GM12878 (cell line): Measurements from ENCODE around the gene TOR1B. TPM values are rescaled to one million over a fixed set of nuclear protein-coding genes. Genes with fewer than 3 reads are reported as not detected.
"Not testable (repeated sequence)": the region's sequence is repeated elsewhere in the genome, so short reads cannot be mapped to it uniquely, and the experiment has no call there.

Experiments
- ATAC-seq: fragments of 200-7000 bp; cut with Tn5 transposase; 3 replicates; pipeline ENCODE4 v1.9.1; 2020; ENCODE audit warnings: mild to moderate bottlenecking, moderate library complexity
- BruUV-seq: library from RNA; stranded (reverse); fragments of 400-500 nt; replicated peaks from 2 replicates; lab custom pipeline; 2021; lab: Mats Ljungman, UMichigan
- CTCF ChIA-PET: fragments of 300-600 bp; sonication (Branson Sonifier 250); formaldehyde crosslinking; extraction: SDS; loops from one replicate; lab custom pipeline; 2021; ENCODE audit warnings: inconsistent platforms; lab: Yijun Ruan, JAX
- POLR2A ChIA-PET: fragments of 350-600 bp; formaldehyde crosslinking; extraction: SDS; loops from one replicate; lab custom pipeline; 2021; ENCODE audit warnings: inconsistent platforms; lab: Charles Lee
- RAD21 ChIA-PET: fragments of 300-600 bp; sonication (Branson Sonifier 250); formaldehyde crosslinking; loops from one replicate; lab custom pipeline; 2023; ENCODE audit warnings: antibody characterized with exemption; ENCODE audit not compliant: unreplicated experiment; lab: Charles Lee
- SMC1A ChIA-PET: fragments of 300-600 bp; sonication (Branson Sonifier 250); formaldehyde crosslinking; loops from one replicate; lab custom pipeline; 2023; ENCODE audit not compliant: unreplicated experiment, uncharacterized antibody; lab: Charles Lee
- DNase-seq: peaks from one replicate; pipeline ENCODE4 v3.0.0-alpha.2; 2011; ENCODE audit warnings: low read depth, low spot score
- FAIRE-seq: peaks from 3 replicates; lab custom pipeline; 2011; peaks lifted over from hg19 to GRCh38; lab: Jason Lieb, UNC
- H2AFZ ChIP-seq: 2 replicates; pipeline ENCODE4 v1.6.0; 2011; ENCODE audit warnings: low read depth, low read length, control low read depth; ENCODE audit not compliant: control insufficient read depth
- H3K27ac ChIP-seq: 2 replicates; pipeline ENCODE4 v1.5.1; 2011; ENCODE audit warnings: control low read depth; ENCODE audit not compliant: control insufficient read depth, insufficient read depth
- H3K27me3 ChIP-seq, 2 experiments: replicated peaks in 1 of 2; 2 replicates each; pipeline versions ENCODE4 v1.6.0 to v1.6.1; 2011; ENCODE audit warnings: low read length in 1 of 2; ENCODE audit not compliant: control insufficient read depth in 2 of 2, insufficient read depth in 2 of 2
- H3K36me3 ChIP-seq, 2 experiments: 2 replicates each; pipeline ENCODE4 v1.5.1; 2011; ENCODE audit warnings: low read length in 1 of 2; ENCODE audit not compliant: control insufficient read depth in 2 of 2, insufficient read depth in 2 of 2
- H3K4me1 ChIP-seq: 2 replicates; pipeline ENCODE4 v1.6.1; 2011; ENCODE audit warnings: mild to moderate bottlenecking, low read length, moderate library complexity, mixed read lengths; ENCODE audit not compliant: control insufficient read depth, insufficient read depth
- H3K4me2 ChIP-seq: 2 replicates; pipeline ENCODE4 v1.6.0; 2011; ENCODE audit warnings: control low read depth; ENCODE audit not compliant: control insufficient read depth, insufficient read depth
- H3K4me3 ChIP-seq: fragments of 200-600 bp; sonication (generic); 2 replicates; pipeline ENCODE4 v1.5.1; 2016
- H3K79me2 ChIP-seq: 2 replicates; pipeline ENCODE4 v1.6.0; 2011; ENCODE audit warnings: low read length; ENCODE audit not compliant: control insufficient read depth, insufficient read depth
- H3K9ac ChIP-seq: 2 replicates; pipeline ENCODE4 v1.8.0; 2011; ENCODE audit warnings: low read length, control low read depth, mixed read lengths; ENCODE audit not compliant: control insufficient read depth, insufficient read depth
- H3K9me3 ChIP-seq: replicated peaks from 3 replicates; pipeline ENCODE4 v1.5.1; 2011; ENCODE audit warnings: mild to moderate bottlenecking, low read length; ENCODE audit not compliant: control insufficient read depth, insufficient read depth
- H4K20me1 ChIP-seq: 2 replicates; pipeline ENCODE4 v1.6.0; 2011; ENCODE audit not compliant: control insufficient read depth, insufficient read depth
- ZBTB11 ChIP-seq: fragments of 450-650 bp; formaldehyde crosslinking; IDR thresholded peaks from 2 replicates; pipeline ENCODE4 v1.5.0; 2022; ENCODE audit warnings: mild to moderate bottlenecking, missing genetic modification characterization
- WGBS: methylation state at CpG from one replicate; pipeline ENCODE4 v1.1.6; 2016; ENCODE audit warnings: low lambda C conversion rate; ENCODE audit not compliant: insufficient replicate concordance, insufficient coverage; ENCODE audit errors: missing lambda C conversion rate; 5-methylcytosine and 5-hydroxymethylcytosine counted together
- in situ Hi-C: fragments of 300-500 bp; cut with MboI; formaldehyde crosslinking; loops from 9 replicates; pipeline ENCODE4 v1.14.3; 2018; ENCODE audit warnings: mixed read lengths
- intact Hi-C: fragments of 100-400 bp; cut with micrococcal nuclease; formaldehyde crosslinking; loops from one replicate; pipeline ENCODE4 v1.14.2; 2022; ENCODE audit not compliant: unreplicated experiment
- polyA plus RNA-seq, 11 experiments: library from polyadenylated mRNA; depleted of rRNA in 4 of 11; unstranded in 6 of 11; stranded (reverse) in 5 of 11; fragments of >200 nt; fragmentation: Nextera tagmentation in 4 of 11; fragmentation: Illumina TruSeq in 1 of 11; extraction: Ambion mirVana in 4 of 11; extraction: Trizol in 1 of 11; gene quantifications; 1 replicate in 1 of 11; 2 replicates in 10 of 11; pipeline versions ENCODE4 v1.2.1 to v1.2.3, GENCODE V29; 2011 to 2016; ENCODE audit warnings: inconsistent platforms in 2 of 11, missing spikeins in 2 of 11, low read depth in 1 of 11
- total RNA-seq, 4 experiments: library from RNA; depleted of rRNA in 3 of 4; stranded (reverse); fragments of >200 nt in 3 of 4; fragmentation: Illumina TruSeq in 1 of 4; extraction: Trizol in 1 of 4; gene quantifications; 2 replicates each; pipeline versions ENCODE4 v1.2.1 to v1.2.3, GENCODE V29; 2013 to 2021

Gene TOR1B
- total and polyA plus RNA-seq, 10 of the 15 experiments (the other 5 are each of a cell fraction or from before 2014, with no cell fraction given) = 1.8 to 17.5 (median 9.9) TPM

GRCh38 chr9:129761901-129762369, 41.0 kb upstream of the TOR1B start (continued):
- TF ChIP-seq ZBTB11 = no peak
- TF ChIP-seq, all 136 proteins: peak for 0

- H3K27ac ChIP-seq, RAD21 ChIA-PET, FAIRE-seq, BruUV-seq, H3K4me1 ChIP-seq, H3K36me3 ChIP-seq, intact Hi-C loops, H4K20me1 ChIP-seq, DNase-seq, H3K27me3 ChIP-seq, H3K4me3 ChIP-seq, H3K9me3 ChIP-seq, H3K9ac ChIP-seq, H3K4me2 ChIP-seq, ATAC-seq, in situ Hi-C loops, H3K79me2 ChIP-seq, H2AFZ ChIP-seq: not testable (repeated sequence)
- ChIA-PET CTCF (interaction anchor here (0.6 kb wide), 1 partner anchor 14 kb away, joined by 3 read pairs; no protein-coding TSS in a partner anchor), SMC1A (interaction anchor here (1.4 kb wide), 1 partner anchor 18 kb away, joined by 4 read pairs; no protein-coding TSS in a partner anchor), POLR2A (interaction anchor here (0.6 kb wide), 1 partner anchor 273 kb away, joined by 3 read pairs; no protein-coding TSS in a partner anchor)
- WGBS = 28% methylated on average over 13 of the region's 13 CpGs
Observed at GRCh38 chr9:129762370-129762984, 40.5 kb upstream of the TOR1B start.
